NCI-H2196 treated with DMSO at 0.1 percent for 48 hours (cell line): ENCODE results near the gene RSAD2.
"Not testable (repeated sequence)": the region's sequence is repeated elsewhere in the genome, so short reads cannot be mapped to it uniquely, and the experiment has no call there.

Experiments
- DNase-seq: peaks from one replicate; lab custom pipeline; 2025; ENCODE audit not compliant: unreplicated experiment; lab: John Stamatoyannopoulos, UW

RSAD2 gene

GRCh38 chr2:6924101-6924923 lies 46.7 kb downstream of the RSAD2 start:
- no peak for DNase-seq

- no peak for DNase-seq
These were observed 47.4 kb downstream of the RSAD2 start for GRCh38 chr2:6924924-6925409.

- no peak for DNase-seq
These were observed 48.6 kb downstream of the RSAD2 start for GRCh38 chr2:6926071-6926732.

- DNase-seq: no peak
These were observed 49.6 kb downstream of the RSAD2 start for GRCh38 chr2:6927186-6927585.

GRCh38 chr2:6927753-6928152 lies 50.2 kb downstream of the RSAD2 start:
- no peak for DNase-seq

DNA sequence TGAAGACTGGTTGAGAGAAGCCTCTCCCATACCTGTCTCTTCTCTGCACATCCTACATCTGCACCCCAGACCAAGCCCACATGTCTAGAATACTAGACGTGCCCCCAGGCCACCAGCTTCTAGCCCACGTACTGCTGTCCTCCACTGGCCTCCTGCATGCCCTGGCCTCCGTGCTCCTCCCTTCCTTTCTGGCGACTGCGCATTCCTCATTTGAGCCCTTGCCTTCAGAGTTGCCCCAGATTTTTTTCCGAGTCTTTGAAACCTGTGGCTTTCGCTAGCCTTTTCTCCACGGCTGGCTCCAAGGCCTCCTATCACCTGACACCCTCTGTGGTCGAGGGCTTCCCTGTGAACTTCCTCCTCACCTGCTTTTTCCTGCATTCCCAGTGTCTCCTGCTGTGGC lies 50.9 kb downstream of the RSAD2 start:
- no peak for DNase-seq

GRCh38 chr2:6929196-6929819 lies 51.7 kb downstream of the RSAD2 start:
- DNase-seq: no peak

DNA sequence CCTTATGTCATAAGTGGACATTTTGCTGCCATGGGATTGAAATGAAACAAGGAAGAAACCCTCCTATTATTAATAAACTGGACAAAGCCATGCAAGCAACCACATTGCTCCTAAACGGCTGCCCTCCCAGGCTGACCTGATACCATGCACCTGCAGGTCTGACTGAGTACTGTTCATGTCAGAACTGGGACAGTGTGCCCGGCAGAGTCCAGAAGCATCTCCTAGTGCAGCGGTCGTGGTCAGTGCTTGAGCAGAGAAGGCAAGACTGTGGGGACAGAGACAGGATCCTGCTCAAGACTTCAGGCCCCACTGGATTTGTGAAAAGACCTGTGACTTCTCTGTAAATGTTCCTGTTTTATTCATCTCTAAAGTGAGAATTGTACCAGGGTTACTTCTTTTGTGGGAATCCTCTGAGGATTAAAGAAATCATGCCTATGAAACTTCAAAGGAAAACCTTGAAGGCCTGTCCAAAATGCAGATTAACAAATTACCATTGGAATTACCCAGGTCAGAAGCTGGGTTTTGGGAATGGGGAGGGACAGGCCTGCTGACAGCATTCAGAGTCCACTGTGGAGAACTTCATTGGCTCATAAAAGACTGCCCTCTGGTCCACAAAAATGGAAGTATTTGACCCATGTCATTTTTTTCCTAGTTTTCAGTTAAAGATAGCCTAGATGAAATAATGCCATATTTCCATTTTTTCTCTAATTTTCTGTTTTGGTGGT lies 53.5 kb downstream of the RSAD2 start:
- DNase-seq: no peak

DNA sequence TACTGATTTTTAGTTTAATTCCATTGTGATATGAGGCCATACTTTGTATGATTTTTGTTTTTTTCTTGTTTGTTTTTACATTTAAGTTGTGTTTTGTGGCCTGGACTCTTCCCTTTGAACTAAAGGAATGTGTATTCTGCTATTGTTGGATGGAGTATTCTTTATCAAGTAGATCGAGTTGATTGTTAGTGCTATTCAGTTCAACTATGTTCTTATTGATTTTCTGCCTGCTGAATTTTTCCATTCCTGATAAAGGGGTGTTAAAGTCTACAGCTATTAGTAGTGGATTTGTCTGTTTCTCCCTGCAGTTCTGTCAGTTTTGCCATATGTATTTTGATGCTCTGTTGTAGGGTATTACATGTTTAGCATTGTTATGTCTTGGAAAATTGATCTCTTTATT lies 54.2 kb downstream of the RSAD2 start:
- DNase-seq: no peak

DNA sequence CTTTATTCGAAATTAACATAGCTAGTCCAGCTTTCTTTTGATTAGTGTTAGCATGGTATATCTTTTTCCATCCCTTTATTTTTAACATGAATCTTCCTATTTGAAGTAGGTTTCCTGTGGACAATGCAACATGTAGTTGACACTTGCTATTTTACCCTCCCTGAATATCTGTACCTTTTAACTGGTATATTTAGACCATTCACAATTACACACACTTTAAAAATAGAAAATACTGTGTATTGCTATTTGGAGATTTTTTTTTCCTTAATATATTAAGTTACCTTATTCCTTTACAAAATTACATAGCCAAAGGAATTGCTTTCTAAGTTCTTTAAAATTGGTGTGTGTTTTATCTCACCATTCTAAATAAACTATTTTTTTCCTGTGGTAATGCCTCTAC lies 54.6 kb downstream of the RSAD2 start:
- no peak for DNase-seq

DNA sequence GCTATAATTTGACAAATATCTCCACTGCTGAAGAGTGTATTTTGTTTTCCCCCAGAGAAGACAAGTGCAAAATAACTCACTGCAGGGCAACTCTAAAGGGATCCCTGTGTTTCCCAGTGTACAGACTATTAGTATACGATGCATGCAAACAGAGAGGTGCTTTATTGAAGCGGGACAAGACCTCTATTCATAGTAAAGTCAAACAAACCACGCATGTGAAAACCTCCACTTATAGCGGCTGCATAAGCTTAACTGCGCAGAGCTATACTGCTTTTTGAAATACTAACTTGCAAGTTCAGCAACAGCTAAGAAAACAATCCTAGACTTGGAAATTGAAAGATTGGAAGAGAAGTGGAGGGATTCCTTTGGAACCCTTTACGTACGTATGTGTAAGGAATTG lies 55.3 kb downstream of the RSAD2 start:
- no peak for DNase-seq

DNA sequence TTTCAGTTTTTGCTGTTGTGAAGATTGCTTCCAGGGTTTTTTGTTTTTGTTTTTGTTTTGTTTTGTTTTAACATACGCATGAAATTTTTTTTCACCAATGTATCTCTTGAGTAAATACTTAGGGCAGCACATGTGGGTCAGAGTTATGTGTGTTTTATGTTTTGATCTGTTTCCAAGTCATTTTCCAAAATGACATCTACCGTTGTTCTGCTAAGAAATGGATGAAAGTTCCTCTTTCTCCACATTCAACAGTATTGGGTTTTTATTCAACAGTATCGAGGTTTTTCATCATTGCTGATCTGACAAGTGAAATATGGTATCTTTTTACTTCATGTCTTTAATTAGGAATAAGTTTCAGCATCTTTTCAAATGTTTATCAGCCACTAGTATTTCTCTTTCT lies 56.3 kb downstream of the RSAD2 start:
- DNase-seq: no peak

DNA sequence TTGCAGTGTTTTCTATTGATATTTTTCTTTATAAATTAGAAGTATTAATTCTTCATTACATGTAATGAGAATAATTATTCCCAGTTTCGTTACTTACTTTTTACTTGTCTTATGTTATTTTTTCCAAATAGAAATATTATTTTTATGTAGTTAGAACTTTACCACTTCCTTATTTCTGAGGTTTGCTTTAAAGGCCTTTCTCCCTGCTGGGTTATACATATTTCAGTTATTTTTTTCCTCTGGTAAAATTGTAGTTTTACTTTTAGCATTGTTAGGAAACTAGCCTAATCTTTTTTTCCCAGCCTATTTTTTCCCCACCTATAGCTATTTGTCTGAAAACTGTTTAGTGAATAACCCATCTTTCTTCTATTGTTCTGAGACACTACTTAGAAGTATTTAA lies 56.8 kb downstream of the RSAD2 start:
- no peak for DNase-seq

- no peak for DNase-seq
These were observed 57.4 kb downstream of the RSAD2 start for GRCh38 chr2:6934758-6935651.

DNA sequence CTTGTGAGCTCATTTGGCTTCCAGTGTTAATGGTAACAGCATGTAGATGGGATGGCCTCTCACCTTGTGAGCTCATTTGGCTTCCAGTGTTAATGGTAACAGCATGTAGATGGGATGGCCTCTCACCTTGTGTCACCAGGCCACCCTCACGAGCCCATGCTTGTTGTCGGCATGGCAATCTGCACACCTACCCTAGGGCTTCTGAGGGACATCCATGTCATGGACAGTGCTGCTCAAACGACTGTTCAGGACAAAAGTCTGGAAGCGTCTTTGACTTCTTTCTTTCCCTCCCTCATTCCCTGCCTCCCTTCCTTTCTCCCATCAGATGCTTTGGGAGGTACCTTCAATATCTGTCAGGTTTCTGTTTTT lies 58.1 kb downstream of the RSAD2 start:
- not testable (repeated sequence) for DNase-seq

- DNase-seq: no peak
These were observed 59.6 kb downstream of the RSAD2 start for GRCh38 chr2:6937157-6937556.

DNA sequence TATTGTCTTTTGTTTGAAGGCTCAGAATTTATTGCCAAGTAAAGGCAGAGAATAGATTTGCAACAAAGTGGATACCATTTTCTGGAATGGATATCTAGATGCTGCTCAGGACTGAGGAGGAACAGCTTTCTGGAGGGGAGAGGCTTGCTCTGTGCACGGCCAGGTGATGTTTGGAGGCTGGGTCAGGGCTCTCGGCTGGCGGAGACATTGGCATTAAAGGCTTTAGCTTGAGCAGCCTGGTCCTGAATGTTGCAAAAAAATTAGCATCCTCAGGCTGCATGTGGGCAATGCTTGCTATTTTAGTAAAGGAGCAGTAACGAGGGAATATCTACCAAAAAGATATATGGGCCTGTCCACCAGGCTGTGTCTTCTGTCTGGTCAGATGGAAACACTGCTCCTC lies 60.0 kb downstream of the RSAD2 start:
- no peak for DNase-seq

DNA sequence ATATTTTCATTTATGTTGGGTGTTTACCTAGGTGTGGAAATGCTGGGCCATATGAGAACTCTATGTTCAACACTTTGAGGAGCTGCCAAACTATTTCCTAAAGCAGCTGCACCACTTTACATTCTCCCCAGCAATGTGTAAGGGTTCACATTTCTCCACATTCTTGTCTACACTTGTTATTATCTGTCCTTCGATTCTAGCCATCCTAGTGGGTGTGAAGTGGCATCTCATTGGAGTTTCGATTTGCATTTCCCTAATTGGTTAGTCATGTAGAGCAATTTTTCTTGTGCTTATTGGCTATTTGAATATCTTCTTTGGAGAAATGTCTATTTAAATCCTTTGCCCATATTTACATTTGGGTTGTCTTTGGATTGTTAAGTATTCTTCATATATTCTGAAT lies 61.5 kb downstream of the RSAD2 start:
- DNase-seq: no peak

GRCh38 chr2:6940820-6941219 lies 63.2 kb downstream of the RSAD2 start:
- no peak for DNase-seq

GRCh38 chr2:6941299-6942046 lies 63.9 kb downstream of the RSAD2 start:
- DNase-seq: no peak
